ENCODE results near the gene UNK.
A peak's percentile ranks its signal among the peaks of the same experiment; 100 is the strongest.
"Not testable (repeated sequence)": the region's sequence is repeated elsewhere in the genome, so short reads cannot be mapped to it uniquely, and the experiment has no call there.

Gene UNK

DNA sequence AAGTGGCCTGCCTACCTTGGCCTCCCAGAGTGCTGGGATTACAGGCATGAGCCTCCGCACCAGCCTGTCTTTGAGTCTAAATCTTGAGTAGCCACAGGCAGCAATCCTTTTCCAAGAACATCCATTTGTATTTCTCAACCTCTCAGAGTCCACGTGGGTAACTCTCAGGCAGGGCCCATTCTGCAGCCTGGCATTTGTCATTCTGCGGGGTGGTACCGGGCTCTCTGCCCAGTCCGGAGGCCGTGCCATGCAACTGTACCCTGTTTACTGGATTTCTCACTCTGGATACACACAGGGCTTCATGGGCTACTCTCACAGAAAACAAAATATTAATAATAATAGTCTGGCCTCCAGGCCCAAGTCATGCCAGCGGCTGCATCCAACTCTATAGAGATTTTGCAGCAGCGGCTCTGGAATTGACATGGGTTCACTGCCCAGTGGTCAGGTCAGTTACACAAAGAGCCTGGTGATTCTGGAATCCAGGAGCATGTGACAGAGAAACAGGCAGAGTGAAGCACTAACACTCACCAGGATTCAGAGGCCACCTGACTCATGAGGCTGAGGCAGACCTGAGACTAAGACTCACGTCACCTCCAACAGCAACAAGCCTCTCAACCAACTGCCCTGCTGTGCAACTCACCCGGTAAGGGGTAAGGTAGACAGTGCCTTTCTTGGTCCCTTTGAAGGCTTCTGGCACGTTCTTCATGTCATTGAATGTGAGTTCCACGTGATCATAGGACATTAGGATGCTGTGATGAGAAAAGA, 66.5 kb downstream of the UNK start:
- DNase-seq (no peak), ATAC-seq (no peak)

DNA sequence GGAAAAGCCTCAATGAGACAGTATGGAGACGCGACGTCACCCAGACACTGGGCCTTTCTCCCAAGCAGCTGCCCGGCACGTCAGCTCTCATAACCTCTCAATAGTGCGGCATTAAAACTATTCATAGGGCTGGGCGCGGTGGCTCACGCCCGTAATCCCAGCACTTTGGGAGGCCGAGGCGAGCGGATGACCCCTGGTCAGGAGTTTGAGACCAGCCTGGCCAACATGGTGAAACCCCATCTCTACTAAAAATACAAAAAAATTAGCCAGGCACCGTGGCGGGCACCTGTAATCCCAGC, 67.0 kb downstream of the UNK start:
- not testable (repeated sequence) for ATAC-seq

DNA sequence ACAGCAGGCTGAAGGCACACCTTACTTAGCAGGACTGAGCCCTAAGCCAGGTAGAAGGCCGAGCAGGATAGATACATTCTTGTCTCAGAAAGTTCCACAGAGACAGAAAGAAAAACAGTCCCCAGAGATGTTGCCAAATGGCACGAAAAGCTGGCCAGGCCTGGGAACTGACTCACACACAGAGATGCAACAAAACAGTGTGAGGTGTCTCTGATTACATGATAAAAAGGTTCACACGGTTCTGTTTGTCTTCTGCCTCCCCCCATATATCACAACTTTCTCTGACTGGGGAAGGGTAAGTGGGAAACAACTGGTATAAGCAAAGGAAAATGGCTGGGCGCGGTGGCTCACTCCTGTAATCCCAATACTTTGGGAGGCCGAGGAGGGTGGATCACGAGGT, 68.8 kb downstream of the UNK start:
- ATAC-seq (no peak), DNase-seq (no peak)

More for the DNA sequence above, 67.0 kb downstream of the UNK start:
- DNase-seq, result not testable (repeated sequence)

DNA sequence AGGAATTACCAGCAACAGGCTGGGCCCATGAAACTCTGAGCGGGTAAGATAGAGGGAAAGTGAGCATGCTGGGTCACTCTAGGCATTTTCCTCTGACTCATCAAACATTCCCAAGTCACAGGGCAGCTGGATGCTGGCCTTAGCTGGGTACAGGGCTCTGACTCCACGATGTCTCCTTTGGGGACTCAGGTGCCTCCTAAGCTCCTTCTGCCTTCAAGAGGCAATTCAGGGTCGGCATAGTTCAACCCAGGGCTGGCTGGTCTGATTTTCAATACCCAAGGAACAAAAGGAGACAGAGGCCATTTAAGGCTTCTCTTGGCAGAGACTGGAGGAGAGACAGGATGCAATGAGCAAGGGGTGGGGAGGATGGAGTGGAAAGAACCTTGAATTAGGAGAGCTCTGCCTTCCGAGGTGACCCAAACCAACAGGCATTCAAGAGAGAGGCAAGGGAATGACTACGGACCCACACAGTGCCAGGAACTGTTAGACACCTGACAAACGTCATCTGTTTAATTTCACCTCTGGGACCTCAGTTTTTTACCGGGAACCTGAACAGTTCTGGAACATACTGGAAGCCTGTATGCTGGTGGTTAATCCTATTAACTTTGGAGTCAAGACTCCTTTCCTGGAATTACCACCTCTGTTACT, 69.6 kb downstream of the UNK start:
- DNase-seq (no peak), ATAC-seq (no peak)

DNA sequence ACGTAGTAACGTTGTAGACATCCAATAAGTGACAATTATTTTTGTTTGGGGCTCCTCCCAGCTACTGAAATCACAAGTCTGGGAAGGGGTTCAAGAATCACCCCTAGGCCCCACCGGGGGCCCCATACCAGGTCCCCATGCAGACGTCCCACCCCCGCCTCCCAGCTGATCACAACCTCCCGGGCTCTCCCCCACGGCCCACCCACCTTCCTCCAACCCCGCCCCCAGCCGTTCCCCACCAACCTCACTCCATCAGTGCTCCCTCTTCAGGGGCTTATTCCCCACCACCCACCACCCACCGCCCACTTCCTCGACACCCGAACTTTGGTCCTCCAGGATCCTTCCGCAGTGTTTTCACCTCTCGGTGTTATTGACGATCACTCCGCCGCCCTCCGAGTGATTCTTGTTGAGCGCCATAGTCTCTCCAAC, 70.3 kb downstream of the UNK start:
- peak; percentile 12 for ATAC-seq
- no peak for DNase-seq

DNA sequence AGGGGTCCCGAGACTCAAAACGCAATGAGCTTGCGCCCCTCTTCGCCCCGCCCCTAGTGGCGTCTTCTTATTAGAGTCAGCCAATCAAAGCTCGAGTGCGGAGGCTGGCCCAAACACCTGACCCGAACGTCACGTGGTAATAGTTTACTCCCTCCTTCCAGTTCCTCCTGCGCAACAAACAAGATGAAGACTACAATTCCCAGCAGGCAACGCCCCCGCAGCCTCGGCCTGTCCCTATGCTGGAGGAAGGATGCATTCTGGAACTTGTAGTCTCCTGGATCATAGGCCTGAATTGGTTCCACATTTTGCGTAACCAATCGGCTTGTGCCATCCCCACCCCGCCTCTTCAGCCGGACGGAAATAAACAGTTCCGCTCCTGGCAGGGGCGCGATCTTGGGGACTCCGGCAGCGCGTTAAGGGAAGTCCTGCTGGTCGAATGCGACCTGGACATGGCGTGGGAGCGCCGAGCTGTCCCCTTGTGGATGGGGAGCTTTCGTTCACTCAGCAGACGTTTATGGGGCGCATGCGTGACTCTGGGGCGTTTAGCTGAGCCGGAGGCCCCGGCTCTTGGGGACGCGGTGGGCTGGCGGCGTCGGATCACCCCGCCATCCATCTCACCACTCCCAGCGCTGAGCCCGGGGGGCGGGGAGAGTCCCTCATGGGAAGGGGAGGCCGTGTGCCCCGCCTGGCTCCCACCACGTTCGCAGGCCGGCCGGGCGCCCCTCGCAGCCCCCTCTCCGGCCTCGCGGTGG, 70.9 kb downstream of the UNK start, which contains the start of gene WBP2:
Gene WBP2 (minus strand): TSS at position 26 of the 752 bp plus-strand sequence. CDS start 38 bp downstream, outside the sequence.
- peak; percentile 95 for ATAC-seq
- DNase-seq, result peak; percentile 96

DNA sequence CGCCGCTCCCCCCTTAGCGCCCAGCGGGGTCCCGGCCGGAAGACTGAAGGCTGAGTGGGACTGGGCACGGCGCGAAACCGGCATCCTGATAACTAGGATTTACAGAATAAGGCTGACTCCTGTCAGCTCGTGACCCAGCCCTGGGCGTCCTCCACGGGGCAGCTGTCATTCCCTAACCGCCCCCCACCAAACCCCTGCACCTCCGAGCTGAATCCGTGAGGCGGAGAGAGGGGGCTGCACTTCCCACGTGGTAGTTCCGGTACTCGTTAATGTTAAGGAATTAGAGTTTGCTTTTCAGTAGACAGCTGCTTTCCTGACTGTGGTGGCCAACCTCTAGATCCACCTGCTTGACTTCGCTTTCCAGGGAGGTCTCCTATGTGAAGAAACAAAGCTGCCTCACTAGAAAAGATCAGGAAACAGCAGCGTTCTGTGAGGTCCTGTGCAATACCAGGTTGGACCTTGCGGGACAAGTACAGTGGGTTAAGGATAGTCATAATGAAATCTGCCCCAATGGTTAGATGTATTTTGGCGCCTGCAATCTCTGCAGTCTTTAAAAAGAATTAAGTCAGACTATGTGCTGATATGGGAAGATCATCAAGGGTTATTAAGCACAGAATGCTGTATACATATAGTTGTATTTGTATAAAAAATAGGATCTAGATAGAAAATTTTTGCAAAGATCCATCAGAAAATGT, 71.6 kb downstream of the UNK start:
- DNase-seq (no peak), ATAC-seq (no peak)

DNA sequence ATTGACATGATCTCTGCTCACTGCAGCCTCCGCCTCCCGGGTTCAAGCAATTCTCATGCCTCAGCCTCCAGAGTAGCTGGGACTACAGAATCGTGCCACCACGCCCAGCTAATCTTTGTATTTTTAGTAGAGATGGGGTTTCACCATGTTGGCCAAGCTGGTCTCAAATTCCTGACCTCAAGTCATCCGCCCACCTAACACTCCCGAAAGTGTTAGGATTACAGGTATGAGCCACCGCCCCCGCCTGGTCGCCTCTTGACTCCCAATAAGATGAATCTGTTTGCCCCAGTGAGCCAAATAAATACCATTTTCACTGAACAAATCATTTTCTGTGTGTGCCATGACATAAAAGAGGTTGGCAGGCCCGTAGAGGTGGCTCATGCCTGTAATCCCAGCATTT, 74.8 kb downstream of the UNK start:
- DNase-seq, ATAC-seq: not testable (repeated sequence)

DNA sequence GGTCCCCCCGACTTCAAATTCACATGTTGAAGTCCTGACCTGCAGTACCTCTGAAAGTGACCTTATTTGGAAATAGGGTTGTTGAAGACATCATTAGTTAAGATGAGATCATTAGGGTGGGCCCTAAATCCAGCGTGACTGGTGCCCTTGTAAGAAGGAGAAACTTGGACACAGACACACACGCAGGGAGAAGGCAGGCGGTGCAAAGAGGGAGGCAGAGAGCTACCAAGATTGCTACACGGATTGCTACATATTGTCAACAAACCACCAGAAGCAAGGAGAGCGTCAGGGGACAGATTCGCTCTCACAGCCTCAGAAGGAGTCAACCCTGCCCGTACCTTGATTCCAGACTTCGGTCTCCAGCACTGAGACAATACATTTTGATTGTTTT, 77.3 kb downstream of the UNK start:
- DNase-seq (no peak), ATAC-seq (no peak)

DNA sequence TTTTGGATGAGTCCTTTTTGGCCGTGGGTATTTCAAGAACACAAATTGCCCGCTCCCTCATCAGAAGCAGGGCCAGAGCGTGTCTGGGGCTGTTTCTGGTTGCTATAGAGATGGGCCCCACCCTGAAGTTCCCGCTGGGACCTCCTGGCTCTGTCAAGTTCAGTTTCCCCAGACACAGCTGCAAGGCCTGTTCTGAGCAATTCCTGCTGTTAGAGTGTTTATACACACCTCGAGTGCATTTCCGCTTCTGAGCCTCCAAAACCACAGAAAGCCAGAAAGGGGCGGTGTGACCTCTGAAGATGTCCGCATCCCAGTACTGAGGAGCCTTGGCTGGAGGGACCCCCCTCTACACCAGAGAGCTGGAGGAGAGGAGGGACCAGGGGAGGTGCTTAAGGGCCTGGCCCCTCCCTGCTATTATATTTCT, 79.9 kb downstream of the UNK start:
- ATAC-seq (peak; percentile 86), DNase-seq (peak; percentile 57)

DNA sequence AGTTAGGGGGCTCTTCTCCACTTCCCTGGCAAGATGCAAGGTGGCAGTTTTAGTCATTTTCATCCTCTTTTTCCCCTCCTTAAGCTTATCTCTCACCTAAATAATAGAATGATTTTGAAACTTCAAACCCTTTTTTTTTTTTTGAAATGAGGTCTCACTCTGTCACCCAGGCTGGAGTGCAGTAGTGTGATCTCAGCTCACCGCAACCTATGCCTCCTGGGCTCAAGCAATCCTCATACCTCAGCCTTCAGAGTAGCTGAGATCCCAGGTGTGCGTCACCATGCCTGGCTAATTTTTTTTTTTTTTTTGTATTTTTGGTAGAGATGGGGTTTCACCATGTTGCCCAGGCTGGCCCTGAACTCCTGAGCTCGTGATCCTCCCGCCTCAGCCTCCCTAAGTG, 80.3 kb downstream of the UNK start:
- not testable (repeated sequence) for DNase-seq
- ATAC-seq, result peak; percentile 29

DNA sequence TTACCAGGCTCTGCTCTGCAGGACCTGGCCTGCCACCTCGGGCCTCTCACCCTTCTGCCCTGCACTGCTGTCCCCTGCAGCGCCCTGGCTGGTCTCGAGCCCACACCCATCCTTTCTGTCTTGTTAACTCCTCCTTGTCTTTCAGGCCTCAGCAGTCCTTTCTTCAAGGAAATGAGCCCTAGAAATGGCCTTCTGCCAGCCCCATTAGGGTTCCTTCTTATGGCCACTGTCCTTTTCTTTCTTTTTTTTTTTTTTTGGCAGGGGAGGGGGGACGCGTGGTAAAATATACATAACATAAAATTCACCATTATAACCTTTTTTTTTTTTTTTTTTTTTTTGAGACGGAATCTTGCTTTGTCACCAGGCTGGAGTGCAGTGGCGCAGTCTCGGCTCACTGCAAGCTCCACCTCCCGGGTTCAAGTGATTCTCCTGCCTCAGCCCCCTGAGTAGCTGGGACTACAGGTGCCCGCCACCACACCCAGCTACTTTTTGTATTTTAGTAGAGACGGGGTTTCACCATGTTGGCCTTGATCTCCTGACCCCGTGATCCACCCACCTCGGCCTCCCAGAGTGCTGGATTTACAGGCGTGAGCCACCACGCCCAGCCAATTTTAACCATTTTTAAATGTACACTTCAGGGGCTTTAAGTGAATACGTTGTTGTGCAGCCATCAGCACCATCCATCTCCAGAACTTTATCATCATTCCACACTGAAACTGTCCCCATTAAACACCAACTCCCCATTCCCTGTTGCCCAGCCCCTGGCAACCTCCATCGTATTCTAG, 81.0 kb downstream of the UNK start:
- ATAC-seq, DNase-seq: not testable (repeated sequence)

DNA sequence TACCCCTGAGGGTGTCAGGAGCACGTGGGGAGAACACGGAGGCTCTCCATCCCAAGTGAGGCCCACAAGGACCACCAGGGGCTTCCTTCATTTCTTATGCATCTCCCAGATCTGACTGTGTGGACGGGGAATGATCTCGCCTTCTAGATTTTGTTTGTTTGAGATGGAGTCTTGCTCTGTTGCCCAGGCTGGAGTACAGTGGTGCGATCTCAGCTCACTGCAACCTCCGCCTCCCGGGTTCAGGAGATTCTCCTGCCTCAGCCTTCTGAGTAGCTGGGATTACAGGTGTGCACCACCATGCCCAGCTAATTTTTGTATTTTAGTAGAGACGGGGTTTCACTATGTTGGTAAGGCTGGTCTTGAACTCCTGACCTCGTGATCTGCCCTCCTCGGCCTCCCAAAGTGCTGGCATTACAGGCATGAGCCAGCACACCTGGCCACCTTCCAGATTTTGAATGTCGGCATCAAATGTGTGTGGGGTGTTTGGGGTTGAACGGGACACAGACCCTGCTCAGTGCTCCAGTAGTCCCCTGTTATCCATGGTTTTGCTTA, 84.2 kb downstream of the UNK start:
- DNase-seq, ATAC-seq: not testable (repeated sequence)

DNA sequence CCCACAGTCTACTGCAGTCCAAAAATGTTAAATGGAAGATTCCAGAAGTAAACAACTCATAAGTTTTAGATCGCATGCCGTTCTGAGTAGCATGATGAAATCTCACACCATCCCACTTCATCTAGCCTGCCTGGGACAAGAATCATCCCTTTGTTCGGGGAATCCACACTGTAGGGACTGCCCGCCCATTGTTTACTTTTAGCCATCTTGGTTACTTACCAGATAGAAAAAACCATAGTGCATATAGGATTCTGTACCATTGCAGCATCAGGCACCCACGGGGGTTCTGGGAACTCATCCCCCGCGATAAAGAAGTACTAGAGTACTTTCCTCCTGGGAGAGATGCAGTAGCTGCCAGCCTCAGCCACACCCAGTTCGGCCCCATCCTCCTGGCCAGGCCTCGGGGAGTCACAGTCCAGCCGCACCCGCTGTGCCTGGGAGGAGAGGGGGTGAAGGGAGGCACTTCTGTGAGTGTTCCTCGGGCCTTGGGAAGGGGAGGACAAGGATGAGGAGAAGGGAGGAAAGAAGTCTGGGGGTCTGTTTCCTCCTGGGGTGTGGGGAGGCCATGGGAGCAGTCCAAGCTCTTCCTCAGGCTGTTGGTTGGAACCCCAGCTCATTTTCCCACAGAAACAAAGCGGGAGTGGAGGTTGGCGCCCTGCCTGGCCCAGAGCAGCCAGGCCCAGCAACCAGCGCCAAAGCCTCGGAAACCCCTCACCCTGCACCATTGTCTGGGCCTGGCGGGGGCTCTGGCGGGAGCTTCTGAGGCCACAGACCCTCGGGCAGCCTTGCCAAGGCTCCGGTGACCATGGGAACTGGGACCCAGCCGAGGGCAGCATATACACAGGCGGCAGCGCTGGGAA, 84.9 kb downstream of the UNK start:
- DNase-seq, result no peak
- no peak for ATAC-seq

DNA sequence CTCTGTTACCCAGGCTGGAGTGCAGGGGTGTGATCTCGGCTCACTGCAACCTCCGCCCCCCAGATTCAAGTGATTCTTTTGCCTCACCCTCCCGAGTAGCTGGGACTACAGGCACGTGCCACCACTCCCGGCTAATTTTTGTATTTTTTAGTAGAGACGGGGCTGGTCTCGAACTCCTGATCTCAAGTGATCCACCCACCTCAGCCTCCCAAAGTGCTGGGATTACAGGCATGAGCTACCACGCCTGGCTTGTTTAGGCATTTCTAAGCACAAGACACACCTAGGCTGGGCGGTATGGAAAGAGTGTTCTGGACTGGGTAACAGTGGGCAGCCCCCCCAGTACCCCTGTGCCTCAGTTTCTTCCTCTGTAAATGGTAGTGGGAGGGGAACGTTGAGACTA, 85.6 kb downstream of the UNK start:
- DNase-seq, ATAC-seq: not testable (repeated sequence)

DNA sequence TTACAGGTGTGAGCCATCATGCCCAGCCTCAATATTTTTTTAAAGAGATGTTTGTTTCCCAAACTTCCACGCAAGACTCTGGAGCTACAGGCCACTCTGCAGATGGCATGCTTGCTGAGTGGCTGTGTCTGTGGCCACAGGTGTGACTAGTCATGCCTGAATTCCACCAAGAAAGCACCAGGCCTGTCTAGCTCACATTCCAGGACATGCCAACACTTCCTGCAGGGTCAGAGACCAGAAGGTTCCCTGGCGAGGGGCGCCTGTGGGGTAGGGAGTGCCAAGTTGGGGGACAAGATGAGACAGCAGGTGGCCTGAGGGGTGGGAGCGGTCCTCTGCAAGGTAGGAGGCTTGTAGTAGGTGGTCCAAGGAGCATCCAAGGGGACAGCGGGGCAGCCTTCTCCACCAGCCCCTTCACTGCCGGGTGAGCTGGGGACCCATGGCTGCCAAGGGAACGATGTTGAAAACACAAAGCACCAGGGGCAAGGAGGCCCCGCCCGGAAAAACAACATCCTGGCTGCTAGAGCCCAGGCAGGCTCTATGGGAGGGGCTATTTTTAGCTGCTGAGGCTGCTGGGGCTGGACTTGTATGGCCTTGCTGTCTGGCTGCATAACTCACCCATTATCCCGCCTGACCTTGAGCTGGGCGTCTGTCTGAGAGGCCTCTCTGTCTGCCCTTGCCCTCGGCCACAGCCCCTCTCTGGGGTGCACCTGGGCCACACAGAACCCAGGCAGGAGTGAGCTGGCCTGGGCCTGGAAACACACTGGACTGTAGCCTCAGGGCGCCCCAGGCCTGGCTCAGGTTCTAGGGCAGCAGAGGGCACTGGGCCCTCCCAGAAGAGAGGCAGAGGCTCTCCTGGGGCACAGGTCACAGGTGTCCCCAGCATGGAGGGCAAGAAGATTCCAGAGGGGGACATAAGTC, 88.1 kb downstream of the UNK start:
- ATAC-seq (no peak), DNase-seq (peak; percentile 25)

DNA sequence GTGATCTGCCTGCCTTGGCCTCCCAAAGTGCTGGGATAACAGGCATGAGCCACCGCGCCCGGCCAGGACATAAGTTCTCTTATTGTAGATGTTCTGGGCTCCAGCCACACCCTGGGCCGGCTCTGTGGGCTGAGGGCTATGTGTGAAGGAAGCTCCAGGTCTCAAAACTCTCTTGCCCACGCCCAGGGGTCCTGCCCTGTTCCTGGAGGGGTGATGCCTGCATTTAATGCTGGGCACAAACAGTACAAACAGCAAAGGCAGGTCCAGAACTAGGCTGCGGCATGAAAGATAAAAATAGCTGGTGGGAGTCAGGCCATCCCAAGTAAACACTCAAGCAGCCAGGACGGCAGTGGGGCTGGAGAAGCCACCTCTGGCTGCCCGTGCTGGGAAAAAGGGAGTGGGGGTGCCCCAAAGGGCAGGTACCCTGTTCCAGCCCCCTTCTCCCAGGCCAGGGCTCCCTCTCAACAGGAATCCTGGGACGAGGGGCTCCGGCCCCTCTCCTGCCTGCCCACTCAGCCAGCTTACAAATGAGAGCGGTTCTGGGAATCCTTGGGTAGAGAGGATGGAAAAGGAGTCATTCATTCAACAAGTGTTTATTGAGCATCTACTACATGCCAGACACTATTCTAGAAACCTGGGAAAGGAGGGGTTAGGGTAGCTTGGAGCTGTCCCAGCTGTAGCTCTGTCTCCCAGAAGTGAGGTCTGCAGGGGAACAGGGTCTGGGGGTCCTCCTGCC, 89.1 kb downstream of the UNK start:
- ATAC-seq, result no peak

More for the DNA sequence above, 89.1 kb downstream of the UNK start:
- DNase-seq, result no peak

Data from stimulated activated naive CD8-positive, alpha-beta T cell treated with anti-CD3 and anti-CD28 coated beads, Interleukin-15, Interleukin-2, amounts not matched to agents 100 U/mL and 50 U/mL, for 24 hours (primary cell).